ENCODE data around the gene ENTPD7.

- no peak for TF ChIP-seq GATA3 (IDR thresholded peaks at IDR 0.05; ENCODE audit: low read depth, low read length)
- TF ChIP-seq GATA2 (IDR thresholded peaks at IDR 0.05; ENCODE audit: low read depth, low read length) = no peak
Observed at GRCh38 chr10:99621454-99622251, 37.7 kb upstream of the ENTPD7 start.
